H1 (cell line): ENCODE results near the gene KLHL28. TPM values are rescaled to one million over a fixed set of nuclear protein-coding genes. Genes with fewer than 3 reads are reported as not detected.

Experiments
- KDM1A ChIP-seq: fragments of 200-600, 300-600 bp; sonication (generic); IDR thresholded peaks from 2 replicates; pipeline ENCODE4 v1.7.1; 2016; ENCODE audit warnings: mild to moderate bottlenecking, low read length, borderline replicate concordance
- SP4 ChIP-seq: IDR thresholded peaks from 2 replicates; pipeline ENCODE4 v1.6.1; 2012; ENCODE audit warnings: low read length, inconsistent platforms
- polyA plus RNA-seq, 7 experiments: library from polyadenylated mRNA; depleted of rRNA in 3 of 7; stranded (reverse) in 5 of 7; unstranded in 2 of 7; fragments of >200 nt in 5 of 7; fragments of 200-250 nt in 2 of 7; gene quantifications; 1 replicate in 5 of 7; 2 replicates in 1 of 7; 4 replicates in 1 of 7; pipeline versions ENCODE4 v1.2.1 to v1.2.3, GENCODE V29; 2011 to 2013; ENCODE audit warnings: missing spikeins in 2 of 7, mixed read lengths in 2 of 7
- total RNA-seq: library from RNA; stranded (reverse); fragmentation: NEBNext Ultra II Directional; extraction: Animal tissue kit (Norgen Biotek cat#: 25700); gene quantifications from 2 replicates; pipeline ENCODE4 v1.2.1, GENCODE V29; 2021
- TF ChIP-seq, protein P1 (sequence below): fragments of 300-600 bp; sonication (generic); IDR thresholded peaks from 2 replicates; pipeline ENCODE4 v1.7.1; 2012; ENCODE audit warnings: low read length, moderate library complexity, mild to moderate bottlenecking, inconsistent platforms; ENCODE audit not compliant: insufficient replicate concordance
- TF ChIP-seq, protein P2 (sequence below): IDR thresholded peaks from 2 replicates; pipeline ENCODE4 v1.6.1; 2011; ENCODE audit warnings: low read length, improper control_type of control experiment

The KLHL28 gene
- total and polyA plus RNA-seq, 2 of the 8 experiments (the other 6 are each of a cell fraction or from before 2014, with no cell fraction given) = 3.3 to 10.5 TPM

DNA sequence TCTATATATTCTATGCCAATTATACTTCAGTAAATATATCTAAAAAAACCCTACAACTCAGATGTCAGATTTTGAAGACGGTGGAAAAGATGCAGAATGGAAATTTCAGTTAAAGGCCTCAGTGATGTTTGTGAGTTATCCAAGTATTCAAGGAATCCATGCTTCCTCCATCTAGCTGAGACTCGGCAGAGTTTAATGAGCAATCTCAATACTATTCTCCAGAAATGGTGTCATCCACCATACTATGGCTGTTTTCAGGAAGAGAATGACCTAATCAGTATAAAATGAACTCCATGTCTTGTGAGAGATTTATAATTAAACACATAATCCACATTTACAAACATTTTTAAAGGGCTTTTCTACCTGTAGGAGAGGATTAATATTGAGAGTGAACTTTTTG is 66.0 kb downstream of the KLHL28 start (continued):
- TF ChIP-seq, protein P1, sequence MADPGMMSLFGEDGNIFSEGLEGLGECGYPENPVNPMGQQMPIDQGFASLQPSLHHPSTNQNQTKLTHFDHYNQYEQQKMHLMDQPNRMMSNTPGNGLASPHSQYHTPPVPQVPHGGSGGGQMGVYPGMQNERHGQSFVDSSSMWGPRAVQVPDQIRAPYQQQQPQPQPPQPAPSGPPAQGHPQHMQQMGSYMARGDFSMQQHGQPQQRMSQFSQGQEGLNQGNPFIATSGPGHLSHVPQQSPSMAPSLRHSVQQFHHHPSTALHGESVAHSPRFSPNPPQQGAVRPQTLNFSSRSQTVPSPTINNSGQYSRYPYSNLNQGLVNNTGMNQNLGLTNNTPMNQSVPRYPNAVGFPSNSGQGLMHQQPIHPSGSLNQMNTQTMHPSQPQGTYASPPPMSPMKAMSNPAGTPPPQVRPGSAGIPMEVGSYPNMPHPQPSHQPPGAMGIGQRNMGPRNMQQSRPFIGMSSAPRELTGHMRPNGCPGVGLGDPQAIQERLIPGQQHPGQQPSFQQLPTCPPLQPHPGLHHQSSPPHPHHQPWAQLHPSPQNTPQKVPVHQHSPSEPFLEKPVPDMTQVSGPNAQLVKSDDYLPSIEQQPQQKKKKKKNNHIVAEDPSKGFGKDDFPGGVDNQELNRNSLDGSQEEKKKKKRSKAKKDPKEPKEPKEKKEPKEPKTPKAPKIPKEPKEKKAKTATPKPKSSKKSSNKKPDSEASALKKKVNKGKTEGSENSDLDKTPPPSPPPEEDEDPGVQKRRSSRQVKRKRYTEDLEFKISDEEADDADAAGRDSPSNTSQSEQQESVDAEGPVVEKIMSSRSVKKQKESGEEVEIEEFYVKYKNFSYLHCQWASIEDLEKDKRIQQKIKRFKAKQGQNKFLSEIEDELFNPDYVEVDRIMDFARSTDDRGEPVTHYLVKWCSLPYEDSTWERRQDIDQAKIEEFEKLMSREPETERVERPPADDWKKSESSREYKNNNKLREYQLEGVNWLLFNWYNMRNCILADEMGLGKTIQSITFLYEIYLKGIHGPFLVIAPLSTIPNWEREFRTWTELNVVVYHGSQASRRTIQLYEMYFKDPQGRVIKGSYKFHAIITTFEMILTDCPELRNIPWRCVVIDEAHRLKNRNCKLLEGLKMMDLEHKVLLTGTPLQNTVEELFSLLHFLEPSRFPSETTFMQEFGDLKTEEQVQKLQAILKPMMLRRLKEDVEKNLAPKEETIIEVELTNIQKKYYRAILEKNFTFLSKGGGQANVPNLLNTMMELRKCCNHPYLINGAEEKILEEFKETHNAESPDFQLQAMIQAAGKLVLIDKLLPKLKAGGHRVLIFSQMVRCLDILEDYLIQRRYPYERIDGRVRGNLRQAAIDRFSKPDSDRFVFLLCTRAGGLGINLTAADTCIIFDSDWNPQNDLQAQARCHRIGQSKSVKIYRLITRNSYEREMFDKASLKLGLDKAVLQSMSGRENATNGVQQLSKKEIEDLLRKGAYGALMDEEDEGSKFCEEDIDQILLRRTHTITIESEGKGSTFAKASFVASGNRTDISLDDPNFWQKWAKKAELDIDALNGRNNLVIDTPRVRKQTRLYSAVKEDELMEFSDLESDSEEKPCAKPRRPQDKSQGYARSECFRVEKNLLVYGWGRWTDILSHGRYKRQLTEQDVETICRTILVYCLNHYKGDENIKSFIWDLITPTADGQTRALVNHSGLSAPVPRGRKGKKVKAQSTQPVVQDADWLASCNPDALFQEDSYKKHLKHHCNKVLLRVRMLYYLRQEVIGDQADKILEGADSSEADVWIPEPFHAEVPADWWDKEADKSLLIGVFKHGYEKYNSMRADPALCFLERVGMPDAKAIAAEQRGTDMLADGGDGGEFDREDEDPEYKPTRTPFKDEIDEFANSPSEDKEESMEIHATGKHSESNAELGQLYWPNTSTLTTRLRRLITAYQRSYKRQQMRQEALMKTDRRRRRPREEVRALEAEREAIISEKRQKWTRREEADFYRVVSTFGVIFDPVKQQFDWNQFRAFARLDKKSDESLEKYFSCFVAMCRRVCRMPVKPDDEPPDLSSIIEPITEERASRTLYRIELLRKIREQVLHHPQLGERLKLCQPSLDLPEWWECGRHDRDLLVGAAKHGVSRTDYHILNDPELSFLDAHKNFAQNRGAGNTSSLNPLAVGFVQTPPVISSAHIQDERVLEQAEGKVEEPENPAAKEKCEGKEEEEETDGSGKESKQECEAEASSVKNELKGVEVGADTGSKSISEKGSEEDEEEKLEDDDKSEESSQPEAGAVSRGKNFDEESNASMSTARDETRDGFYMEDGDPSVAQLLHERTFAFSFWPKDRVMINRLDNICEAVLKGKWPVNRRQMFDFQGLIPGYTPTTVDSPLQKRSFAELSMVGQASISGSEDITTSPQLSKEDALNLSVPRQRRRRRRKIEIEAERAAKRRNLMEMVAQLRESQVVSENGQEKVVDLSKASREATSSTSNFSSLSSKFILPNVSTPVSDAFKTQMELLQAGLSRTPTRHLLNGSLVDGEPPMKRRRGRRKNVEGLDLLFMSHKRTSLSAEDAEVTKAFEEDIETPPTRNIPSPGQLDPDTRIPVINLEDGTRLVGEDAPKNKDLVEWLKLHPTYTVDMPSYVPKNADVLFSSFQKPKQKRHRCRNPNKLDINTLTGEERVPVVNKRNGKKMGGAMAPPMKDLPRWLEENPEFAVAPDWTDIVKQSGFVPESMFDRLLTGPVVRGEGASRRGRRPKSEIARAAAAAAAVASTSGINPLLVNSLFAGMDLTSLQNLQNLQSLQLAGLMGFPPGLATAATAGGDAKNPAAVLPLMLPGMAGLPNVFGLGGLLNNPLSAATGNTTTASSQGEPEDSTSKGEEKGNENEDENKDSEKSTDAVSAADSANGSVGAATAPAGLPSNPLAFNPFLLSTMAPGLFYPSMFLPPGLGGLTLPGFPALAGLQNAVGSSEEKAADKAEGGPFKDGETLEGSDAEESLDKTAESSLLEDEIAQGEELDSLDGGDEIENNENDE = no peak
- TF ChIP-seq, protein P2, sequence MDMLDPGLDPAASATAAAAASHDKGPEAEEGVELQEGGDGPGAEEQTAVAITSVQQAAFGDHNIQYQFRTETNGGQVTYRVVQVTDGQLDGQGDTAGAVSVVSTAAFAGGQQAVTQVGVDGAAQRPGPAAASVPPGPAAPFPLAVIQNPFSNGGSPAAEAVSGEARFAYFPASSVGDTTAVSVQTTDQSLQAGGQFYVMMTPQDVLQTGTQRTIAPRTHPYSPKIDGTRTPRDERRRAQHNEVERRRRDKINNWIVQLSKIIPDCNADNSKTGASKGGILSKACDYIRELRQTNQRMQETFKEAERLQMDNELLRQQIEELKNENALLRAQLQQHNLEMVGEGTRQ = no peak
- TF ChIP-seq KDM1A (no peak), SP4 (no peak)
